ENCODE data around the gene RGS6.

RGS6 gene

GRCh38 chr14:72081137-72081536, 148.9 kb downstream of the RGS6 start:
- no peak for DNase-seq (ENCODE audit: low read depth)

- no peak for DNase-seq (ENCODE audit: low read depth)
Observed at GRCh38 chr14:72084935-72085334, 152.7 kb downstream of the RGS6 start.

GRCh38 chr14:72089625-72090024, 157.4 kb downstream of the RGS6 start:
- no peak for DNase-seq (ENCODE audit: low read depth)

GRCh38 chr14:72094844-72095582, 162.8 kb downstream of the RGS6 start:
- no peak for DNase-seq (ENCODE audit: low read depth)

- no peak for DNase-seq (ENCODE audit: low read depth)
Observed at GRCh38 chr14:72097173-72097783, 165.0 kb downstream of the RGS6 start.

- no peak for DNase-seq (ENCODE audit: low read depth)
Observed at GRCh38 chr14:72098210-72098609, 166.0 kb downstream of the RGS6 start.

GRCh38 chr14:72099566-72099965, 167.3 kb downstream of the RGS6 start:
- no peak for DNase-seq (ENCODE audit: low read depth)

- no peak for DNase-seq (ENCODE audit: low read depth)
Observed at GRCh38 chr14:72104011-72104613, 171.9 kb downstream of the RGS6 start.

GRCh38 chr14:72111911-72112310, 179.7 kb downstream of the RGS6 start:
- no peak for DNase-seq (ENCODE audit: low read depth)

- no peak for DNase-seq (ENCODE audit: low read depth)
Observed at GRCh38 chr14:72118841-72119240, 186.6 kb downstream of the RGS6 start.

- DNase-seq (ENCODE audit: low read depth) = no peak
Observed at GRCh38 chr14:72120315-72120714, 188.1 kb downstream of the RGS6 start.

GRCh38 chr14:72123755-72124154, 191.5 kb downstream of the RGS6 start:
- no peak for DNase-seq (ENCODE audit: low read depth)

- no peak for DNase-seq (ENCODE audit: low read depth)
Observed at GRCh38 chr14:72124171-72124570, 191.9 kb downstream of the RGS6 start.

GRCh38 chr14:72126091-72126490, 193.9 kb downstream of the RGS6 start:
- DNase-seq (ENCODE audit: low read depth) = no peak

GRCh38 chr14:72126561-72126960, 194.3 kb downstream of the RGS6 start:
- no peak for DNase-seq (ENCODE audit: low read depth)

- DNase-seq (ENCODE audit: low read depth) = no peak
Observed at GRCh38 chr14:72128629-72129028, 196.4 kb downstream of the RGS6 start.

- DNase-seq (ENCODE audit: low read depth) = no peak
Observed at GRCh38 chr14:72129291-72129690, 197.1 kb downstream of the RGS6 start.

- no peak for DNase-seq (ENCODE audit: low read depth)
Observed at GRCh38 chr14:72141084-72141483, 208.9 kb downstream of the RGS6 start.

GRCh38 chr14:72142328-72142727, 210.1 kb downstream of the RGS6 start:
- no peak for DNase-seq (ENCODE audit: low read depth)

- DNase-seq (ENCODE audit: low read depth) = no peak
Observed at GRCh38 chr14:72146241-72146640, 214.0 kb downstream of the RGS6 start.

- DNase-seq (ENCODE audit: low read depth) = no peak
Observed at GRCh38 chr14:72154645-72155378, 222.6 kb downstream of the RGS6 start.

- DNase-seq (ENCODE audit: low read depth) = no peak
Observed at GRCh38 chr14:72155379-72155993, 223.3 kb downstream of the RGS6 start.

All from HS-27A (cell line).